GM12878 (cell line): Measurements from ENCODE around the gene CYP4F11. TPM values are rescaled to one million over a fixed set of nuclear protein-coding genes. Genes with fewer than 3 reads are reported as not detected.

Experiments used
- BCL11A ChIP-seq: IDR thresholded peaks from 2 replicates; pipeline ENCODE4 v1.6.1; 2011; ENCODE audit warnings: low read depth, low read length
- CEBPB ChIP-seq, 2 experiments: fragments of 150-350 bp in 1 of 2; IDR thresholded peaks; 2 replicates each; pipeline ENCODE4 v1.6.1; 2012 to 2014; ENCODE audit warnings: low read depth in 2 of 2, low read length in 2 of 2, borderline replicate concordance in 1 of 2, inconsistent platforms in 1 of 2
- CHD1 ChIP-seq: IDR thresholded peaks from 2 replicates; pipeline ENCODE4 v1.6.1; 2012; ENCODE audit warnings: low read depth, low read length, improper control_type of control experiment
- POLR2AphosphoS5 ChIP-seq: IDR thresholded peaks from 2 replicates; pipeline ENCODE4 v1.6.1; 2011; ENCODE audit warnings: mild to moderate bottlenecking, low read length, inconsistent platforms
- SREBF1 ChIP-seq: IDR thresholded peaks from 2 replicates; pipeline ENCODE4 v1.6.1; 2012; ENCODE audit warnings: mild to moderate bottlenecking, low read length
- polyA plus RNA-seq, 11 experiments: library from polyadenylated mRNA; depleted of rRNA in 4 of 11; unstranded in 6 of 11; stranded (reverse) in 5 of 11; fragments of >200 nt; fragmentation: Nextera tagmentation in 4 of 11; fragmentation: Illumina TruSeq in 1 of 11; extraction: Ambion mirVana in 4 of 11; extraction: Trizol in 1 of 11; gene quantifications; 1 replicate in 1 of 11; 2 replicates in 10 of 11; pipeline versions ENCODE4 v1.2.1 to v1.2.3, GENCODE V29; 2011 to 2016; ENCODE audit warnings: inconsistent platforms in 2 of 11, missing spikeins in 2 of 11, low read depth in 1 of 11
- total RNA-seq, 4 experiments: library from RNA; depleted of rRNA in 3 of 4; stranded (reverse); fragments of >200 nt in 3 of 4; fragmentation: Illumina TruSeq in 1 of 4; extraction: Trizol in 1 of 4; gene quantifications; 2 replicates each; pipeline versions ENCODE4 v1.2.1 to v1.2.3, GENCODE V29; 2013 to 2021
- TF ChIP-seq, protein P1 (sequence below): fragments of 450-650 bp; IDR thresholded peaks from 2 replicates; pipeline ENCODE4 v1.6.1; 2018; ENCODE audit warnings: mild to moderate bottlenecking, low read depth, moderate library complexity; ENCODE audit not compliant: partially characterized antibody
- TF ChIP-seq, protein P2 (sequence below): fragments of 450-650 bp; IDR thresholded peaks from 2 replicates; pipeline ENCODE4 v1.6.1; 2017; ENCODE audit warnings: mild to moderate bottlenecking, moderate library complexity
- TF ChIP-seq, protein P3 (sequence below): fragments of 450-650 bp; IDR thresholded peaks from 2 replicates; pipeline ENCODE4 v1.6.1; 2017; ENCODE audit warnings: mild to moderate bottlenecking, moderate library complexity

The CYP4F11 gene
- total and polyA plus RNA-seq, 10 of the 15 experiments (the other 5 are each of a cell fraction or from before 2014, with no cell fraction given): not detected

DNA sequence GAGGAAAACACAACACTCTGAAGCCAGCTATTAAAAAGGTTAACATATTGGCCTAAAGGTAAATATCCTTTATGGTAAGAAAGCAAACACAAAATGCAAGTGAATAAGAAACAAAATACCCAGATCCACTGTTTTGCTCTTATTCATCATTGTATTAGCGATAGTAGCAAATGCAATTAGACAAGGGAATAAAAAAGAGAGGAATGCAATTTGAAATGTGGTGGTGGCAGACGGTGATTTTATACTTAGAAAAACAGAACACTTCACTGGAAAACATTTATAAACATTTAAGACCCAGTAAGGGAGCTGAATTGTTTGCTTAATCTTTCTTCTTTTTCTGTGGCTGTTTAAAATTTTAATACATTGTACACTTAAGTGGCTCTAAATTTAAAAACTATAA lies 19.2 kb downstream of the CYP4F11 start (continued):
- TF ChIP-seq, protein P1, sequence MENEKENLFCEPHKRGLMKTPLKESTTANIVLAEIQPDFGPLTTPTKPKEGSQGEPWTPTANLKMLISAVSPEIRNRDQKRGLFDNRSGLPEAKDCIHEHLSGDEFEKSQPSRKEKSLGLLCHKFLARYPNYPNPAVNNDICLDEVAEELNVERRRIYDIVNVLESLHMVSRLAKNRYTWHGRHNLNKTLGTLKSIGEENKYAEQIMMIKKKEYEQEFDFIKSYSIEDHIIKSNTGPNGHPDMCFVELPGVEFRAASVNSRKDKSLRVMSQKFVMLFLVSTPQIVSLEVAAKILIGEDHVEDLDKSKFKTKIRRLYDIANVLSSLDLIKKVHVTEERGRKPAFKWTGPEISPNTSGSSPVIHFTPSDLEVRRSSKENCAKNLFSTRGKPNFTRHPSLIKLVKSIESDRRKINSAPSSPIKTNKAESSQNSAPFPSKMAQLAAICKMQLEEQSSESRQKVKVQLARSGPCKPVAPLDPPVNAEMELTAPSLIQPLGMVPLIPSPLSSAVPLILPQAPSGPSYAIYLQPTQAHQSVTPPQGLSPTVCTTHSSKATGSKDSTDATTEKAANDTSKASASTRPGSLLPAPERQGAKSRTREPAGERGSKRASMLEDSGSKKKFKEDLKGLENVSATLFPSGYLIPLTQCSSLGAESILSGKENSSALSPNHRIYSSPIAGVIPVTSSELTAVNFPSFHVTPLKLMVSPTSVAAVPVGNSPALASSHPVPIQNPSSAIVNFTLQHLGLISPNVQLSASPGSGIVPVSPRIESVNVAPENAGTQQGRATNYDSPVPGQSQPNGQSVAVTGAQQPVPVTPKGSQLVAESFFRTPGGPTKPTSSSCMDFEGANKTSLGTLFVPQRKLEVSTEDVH: no peak
- TF ChIP-seq, protein P2, sequence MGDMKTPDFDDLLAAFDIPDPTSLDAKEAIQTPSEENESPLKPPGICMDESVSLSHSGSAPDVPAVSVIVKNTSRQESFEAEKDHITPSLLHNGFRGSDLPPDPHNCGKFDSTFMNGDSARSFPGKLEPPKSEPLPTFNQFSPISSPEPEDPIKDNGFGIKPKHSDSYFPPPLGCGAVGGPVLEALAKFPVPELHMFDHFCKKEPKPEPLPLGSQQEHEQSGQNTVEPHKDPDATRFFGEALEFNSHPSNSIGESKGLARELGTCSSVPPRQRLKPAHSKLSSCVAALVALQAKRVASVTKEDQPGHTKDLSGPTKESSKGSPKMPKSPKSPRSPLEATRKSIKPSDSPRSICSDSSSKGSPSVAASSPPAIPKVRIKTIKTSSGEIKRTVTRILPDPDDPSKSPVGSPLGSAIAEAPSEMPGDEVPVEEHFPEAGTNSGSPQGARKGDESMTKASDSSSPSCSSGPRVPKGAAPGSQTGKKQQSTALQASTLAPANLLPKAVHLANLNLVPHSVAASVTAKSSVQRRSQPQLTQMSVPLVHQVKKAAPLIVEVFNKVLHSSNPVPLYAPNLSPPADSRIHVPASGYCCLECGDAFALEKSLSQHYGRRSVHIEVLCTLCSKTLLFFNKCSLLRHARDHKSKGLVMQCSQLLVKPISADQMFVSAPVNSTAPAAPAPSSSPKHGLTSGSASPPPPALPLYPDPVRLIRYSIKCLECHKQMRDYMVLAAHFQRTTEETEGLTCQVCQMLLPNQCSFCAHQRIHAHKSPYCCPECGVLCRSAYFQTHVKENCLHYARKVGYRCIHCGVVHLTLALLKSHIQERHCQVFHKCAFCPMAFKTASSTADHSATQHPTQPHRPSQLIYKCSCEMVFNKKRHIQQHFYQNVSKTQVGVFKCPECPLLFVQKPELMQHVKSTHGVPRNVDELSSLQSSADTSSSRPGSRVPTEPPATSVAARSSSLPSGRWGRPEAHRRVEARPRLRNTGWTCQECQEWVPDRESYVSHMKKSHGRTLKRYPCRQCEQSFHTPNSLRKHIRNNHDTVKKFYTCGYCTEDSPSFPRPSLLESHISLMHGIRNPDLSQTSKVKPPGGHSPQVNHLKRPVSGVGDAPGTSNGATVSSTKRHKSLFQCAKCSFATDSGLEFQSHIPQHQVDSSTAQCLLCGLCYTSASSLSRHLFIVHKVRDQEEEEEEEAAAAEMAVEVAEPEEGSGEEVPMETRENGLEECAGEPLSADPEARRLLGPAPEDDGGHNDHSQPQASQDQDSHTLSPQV: no peak
- TF ChIP-seq SREBF1 (no peak), CEBPB (IDR thresholded peaks at IDR 0.05; ENCODE audit: borderline replicate concordance in 1 of 2, low read depth in 2 of 2, low read length in 2 of 2) (no peak), POLR2AphosphoS5 (no peak), CHD1 (no peak), BCL11A (no peak)
- TF ChIP-seq, protein P3, sequence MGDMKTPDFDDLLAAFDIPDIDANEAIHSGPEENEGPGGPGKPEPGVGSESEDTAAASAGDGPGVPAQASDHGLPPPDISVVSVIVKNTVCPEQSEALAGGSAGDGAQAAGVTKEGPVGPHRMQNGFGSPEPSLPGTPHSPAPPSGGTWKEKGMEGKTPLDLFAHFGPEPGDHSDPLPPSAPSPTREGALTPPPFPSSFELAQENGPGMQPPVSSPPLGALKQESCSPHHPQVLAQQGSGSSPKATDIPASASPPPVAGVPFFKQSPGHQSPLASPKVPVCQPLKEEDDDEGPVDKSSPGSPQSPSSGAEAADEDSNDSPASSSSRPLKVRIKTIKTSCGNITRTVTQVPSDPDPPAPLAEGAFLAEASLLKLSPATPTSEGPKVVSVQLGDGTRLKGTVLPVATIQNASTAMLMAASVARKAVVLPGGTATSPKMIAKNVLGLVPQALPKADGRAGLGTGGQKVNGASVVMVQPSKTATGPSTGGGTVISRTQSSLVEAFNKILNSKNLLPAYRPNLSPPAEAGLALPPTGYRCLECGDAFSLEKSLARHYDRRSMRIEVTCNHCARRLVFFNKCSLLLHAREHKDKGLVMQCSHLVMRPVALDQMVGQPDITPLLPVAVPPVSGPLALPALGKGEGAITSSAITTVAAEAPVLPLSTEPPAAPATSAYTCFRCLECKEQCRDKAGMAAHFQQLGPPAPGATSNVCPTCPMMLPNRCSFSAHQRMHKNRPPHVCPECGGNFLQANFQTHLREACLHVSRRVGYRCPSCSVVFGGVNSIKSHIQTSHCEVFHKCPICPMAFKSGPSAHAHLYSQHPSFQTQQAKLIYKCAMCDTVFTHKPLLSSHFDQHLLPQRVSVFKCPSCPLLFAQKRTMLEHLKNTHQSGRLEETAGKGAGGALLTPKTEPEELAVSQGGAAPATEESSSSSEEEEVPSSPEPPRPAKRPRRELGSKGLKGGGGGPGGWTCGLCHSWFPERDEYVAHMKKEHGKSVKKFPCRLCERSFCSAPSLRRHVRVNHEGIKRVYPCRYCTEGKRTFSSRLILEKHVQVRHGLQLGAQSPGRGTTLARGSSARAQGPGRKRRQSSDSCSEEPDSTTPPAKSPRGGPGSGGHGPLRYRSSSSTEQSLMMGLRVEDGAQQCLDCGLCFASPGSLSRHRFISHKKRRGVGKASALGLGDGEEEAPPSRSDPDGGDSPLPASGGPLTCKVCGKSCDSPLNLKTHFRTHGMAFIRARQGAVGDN: no peak
